Esophagus (tissue), 2 donors: Measurements from ENCODE around the gene PLAU. TPM values are rescaled to one million over a fixed set of nuclear protein-coding genes. Genes with fewer than 3 reads are reported as not detected.

Experiments used
- H3K27ac ChIP-seq, 2 donors: one replicate each; pipeline ENCODE4 v1.5.1; 2013; ENCODE audit warnings: low read depth in 2 of 2, mild to moderate bottlenecking in 2 of 2, inconsistent platforms in 1 of 2, low read length in 1 of 2, moderate library complexity in 1 of 2
- H3K27me3 ChIP-seq, 2 donors: one replicate each; pipeline ENCODE4 v1.6.1; 2013; ENCODE audit warnings: low read length in 2 of 2, control low read depth in 1 of 2, mild to moderate bottlenecking in 1 of 2; ENCODE audit not compliant: insufficient read depth in 2 of 2, control insufficient read depth in 1 of 2
- H3K36me3 ChIP-seq, 2 donors: one replicate each; pipeline ENCODE4 v1.6.1; 2013; ENCODE audit warnings: low read length in 1 of 2; ENCODE audit not compliant: control insufficient read depth in 2 of 2, insufficient read depth in 2 of 2
- H3K4me1 ChIP-seq, 2 donors: one replicate each; pipeline ENCODE4 v1.6.1; 2013; ENCODE audit warnings: low read length in 1 of 2; ENCODE audit not compliant: control insufficient read depth in 2 of 2, insufficient read depth in 2 of 2
- H3K4me3 ChIP-seq, 2 donors: one replicate each; pipeline ENCODE4 v1.5.1; 2013; ENCODE audit warnings: low read length in 2 of 2, mild to moderate bottlenecking in 2 of 2, low read depth in 1 of 2, moderate library complexity in 1 of 2
- H3K9me3 ChIP-seq, 2 donors: one replicate each; pipeline ENCODE4 v1.6.1; 2013; ENCODE audit warnings: mild to moderate bottlenecking in 2 of 2, low read depth in 1 of 2, low read length in 1 of 2, moderate library complexity in 1 of 2; ENCODE audit not compliant: control insufficient read depth in 2 of 2, insufficient read depth in 1 of 2
- WGBS, 2 donors: extraction: QIAGEN DNeasy Blood & Tissue Kit; methylation state at CpG; one replicate each; pipeline ENCODE4 v1.1.7; 2013; 5-methylcytosine and 5-hydroxymethylcytosine counted together
- polyA plus RNA-seq, 2 donors: library from polyadenylated mRNA; stranded (reverse); fragments of 200-250 nt; gene quantifications; one replicate each; pipeline ENCODE4 v1.2.3, GENCODE V29; 2013
- donor health status: healthy with polysubstance abuse.
- donor health status: Bipolar disorder and iron deficiency.

Gene PLAU
- polyA plus RNA-seq, 2 donors = 7.0 to 13.7 TPM

- Histone ChIP-seq H3K27ac (peak overlapping the region; percentile 49 to 56), H3K4me3 (no peak overlapping the region), H3K27me3 (no peaks in the 10 kb centered on the region), H3K4me1 (peaks cover 2 to 28% of the 10 kb centered on the region in 2 donors), H3K9me3 (no peaks in the 10 kb centered on the region), H3K36me3 (peaks cover 14 to 47% of the 10 kb centered on the region in 2 donors)
- WGBS, 2 donors = 82 to 83% methylated on average over 11 of the region's 11 CpGs
These were observed 42.9 kb upstream of the PLAU start for GRCh38 chr10:73867871-73868631.

GRCh38 chr10:73868655-73869195 lies 42.2 kb upstream of the PLAU start:
- WGBS, 2 donors = 91 to 93% methylated on average over 5 of the region's 5 CpGs
- Histone ChIP-seq H3K36me3 (peaks cover 14 to 42% of the 10 kb centered on the region in 2 donors), H3K4me3 (no peak overlapping the region), H3K9me3 (no peaks in the 10 kb centered on the region), H3K27ac (peak overlapping the region in 1 of 2 donors; percentile 16), H3K27me3 (no peaks in the 10 kb centered on the region), H3K4me1 (peaks cover 0 to 31% of the 10 kb centered on the region in 2 donors)

GRCh38 chr10:73871295-73872189 lies 39.4 kb upstream of the PLAU start:
- Histone ChIP-seq H3K4me3 (peak overlapping the region; percentile 1 to 8), H3K9me3 (no peaks in the 10 kb centered on the region), H3K4me1 (peaks cover 3 to 30% of the 10 kb centered on the region in 2 donors), H3K36me3 (peaks cover 14 to 32% of the 10 kb centered on the region in 2 donors), H3K27ac (peak overlapping the region; percentile 66 to 67), H3K27me3 (no peaks in the 10 kb centered on the region)
- 57 to 65% methylated on average over 8 of the region's 8 CpGs for WGBS, 2 donors

DNA sequence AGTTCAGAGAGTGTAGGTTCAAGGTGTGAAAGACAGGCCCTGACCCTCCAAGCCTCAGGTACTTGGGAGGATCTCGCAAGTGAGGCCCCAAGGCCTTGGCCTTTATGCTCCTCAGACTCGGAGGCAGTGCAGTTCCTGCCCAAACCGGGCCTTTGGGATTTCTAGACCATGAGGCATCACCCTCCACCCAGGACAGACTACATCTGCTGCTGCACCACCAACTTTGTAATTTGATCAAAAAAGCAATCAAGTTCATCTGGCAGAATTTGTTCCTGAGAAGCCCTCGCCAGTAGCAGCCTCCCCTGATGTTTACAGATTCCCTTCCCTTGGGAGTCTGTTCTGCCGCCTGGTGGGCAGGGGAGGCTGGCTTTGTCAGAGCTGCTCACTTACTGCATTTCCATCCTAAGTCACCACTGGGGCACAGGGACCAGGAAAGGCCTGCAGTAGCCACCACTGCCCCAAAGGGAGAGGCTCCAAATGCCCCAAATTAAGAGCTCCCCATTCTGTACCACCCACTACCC lies 38.7 kb upstream of the PLAU start:
- Histone ChIP-seq H3K36me3 (peaks cover 14 to 28% of the 10 kb centered on the region in 2 donors), H3K9me3 (no peaks in the 10 kb centered on the region), H3K27me3 (no peaks in the 10 kb centered on the region), H3K4me3 (peak overlapping the region in 1 of 2 donors; percentile 0), H3K27ac (peak overlapping the region; percentile 66 to 67), H3K4me1 (peaks cover 3 to 30% of the 10 kb centered on the region in 2 donors)
- 53 to 62% methylated on average over 5 of the region's 5 CpGs for WGBS, 2 donors

DNA sequence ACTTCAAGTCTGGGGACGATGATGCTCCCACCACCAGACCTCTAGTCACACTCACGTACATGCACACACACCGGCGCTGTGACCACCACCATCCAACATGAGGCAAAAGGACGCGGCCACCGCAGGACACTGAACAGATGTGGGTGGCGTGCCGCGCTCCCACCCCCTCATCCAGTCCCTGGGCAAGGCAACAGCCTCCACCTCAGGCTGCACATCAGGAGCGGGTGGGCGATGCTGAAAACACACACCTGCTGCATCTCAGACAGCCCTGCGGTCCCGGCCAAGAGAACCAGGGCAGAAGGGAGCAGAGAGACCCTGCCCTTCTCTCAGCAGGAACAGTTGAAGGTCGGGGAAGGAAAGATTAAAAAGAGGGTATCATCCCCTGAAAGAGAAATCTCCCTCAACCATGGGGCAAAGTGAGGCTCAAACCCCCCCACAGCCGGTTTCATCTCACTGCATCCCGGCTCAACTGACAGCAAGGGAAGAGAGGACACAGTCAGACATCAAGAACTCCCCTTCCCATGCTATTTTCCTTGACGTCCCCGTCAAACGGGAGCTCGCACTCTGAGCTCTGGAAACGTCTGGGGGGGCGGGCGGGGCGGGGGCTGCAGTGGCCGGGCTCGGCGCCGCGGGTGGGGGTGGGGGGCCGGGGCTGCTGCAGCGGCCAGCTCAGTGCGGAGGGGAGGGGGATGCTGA lies 37.6 kb upstream of the PLAU start:
- Histone ChIP-seq H3K4me3 (peak overlapping the region; percentile 42 to 99), H3K27ac (peak overlapping the region; percentile 66 to 67), H3K4me1 (peaks cover 3 to 30% of the 10 kb centered on the region in 2 donors), H3K27me3 (no peaks in the 10 kb centered on the region), H3K36me3 (peaks cover 9 to 19% of the 10 kb centered on the region in 2 donors), H3K9me3 (no peaks in the 10 kb centered on the region)
- 30 to 31% methylated on average over 30 to 33 of the region's 33 CpGs for WGBS, 2 donors

GRCh38 chr10:73873838-73874215 lies 37.1 kb upstream of the PLAU start:
- Histone ChIP-seq H3K4me3 (peak overlapping the region; percentile 93 to 99), H3K27me3 (no peaks in the 10 kb centered on the region), H3K9me3 (no peaks in the 10 kb centered on the region), H3K4me1 (peaks cover 3 to 30% of the 10 kb centered on the region in 2 donors), H3K27ac (peak overlapping the region; percentile 71 to 80), H3K36me3 (peaks cover 7 to 17% of the 10 kb centered on the region in 2 donors)
- 1% methylated on average over 30 to 39 of the region's 39 CpGs for WGBS, 2 donors

- Histone ChIP-seq H3K27me3 (no peaks in the 10 kb centered on the region), H3K4me1 (peaks cover 3 to 30% of the 10 kb centered on the region in 2 donors), H3K4me3 (peak within 1 kb of the TSS; percentile 93 to 99), H3K9me3 (no peaks in the 10 kb centered on the region), H3K36me3 (peaks cover under 1 to 16% of the 10 kb centered on the region in 2 donors), H3K27ac (peak within 1 kb of the TSS; percentile 87 to 90)
- 1% methylated on average over 41 to 95 of the region's 95 CpGs for WGBS, 2 donors
These were observed 36.4 kb upstream of the PLAU start, which contains the start of gene CAMK2G for GRCh38 chr10:73874267-73875138. CAMK2G (minus strand) TSS chr10:73874555; CDS start chr10:73874461, 94 bp downstream.

- H3K9me3 ChIP-seq = no peaks in the 10 kb centered on the region
- peaks cover 3 to 30% of the 10 kb centered on the region in 2 donors for H3K4me1 ChIP-seq
- no peaks in the 10 kb centered on the region for H3K27me3 ChIP-seq
- H3K27ac ChIP-seq = peak overlapping the region; percentile 87 to 90
- peak overlapping the region; percentile 62 to 99 for H3K4me3 ChIP-seq
- peaks cover 0 to 15% of the 10 kb centered on the region in 2 donors for H3K36me3 ChIP-seq
- 26 to 35% methylated on average over 3 of the region's 3 CpGs for WGBS, 2 donors
These were observed 35.8 kb upstream of the PLAU start for GRCh38 chr10:73875139-73875475.
